Retinal pigment epithelial cell (primary cell): ENCODE data around the gene CNDP1.
"Not testable (repeated sequence)": the region's sequence is repeated elsewhere in the genome, so short reads cannot be mapped to it uniquely, and the experiment has no call there.

Experiments used
- DNase-seq: peaks from one replicate; pipeline ENCODE4 v3.0.0-alpha.2; 2010; ENCODE audit warnings: low read depth
- H3K4me3 ChIP-seq: 2 replicates; pipeline ENCODE4 v1.5.1; 2011; ENCODE audit warnings: mild to moderate bottlenecking, low read length, control low read depth, moderate library complexity
- CTCF ChIP-seq: conservative IDR thresholded peaks from 2 replicates; pipeline ENCODE4 v1.5.1; 2011; ENCODE audit warnings: low read depth, low read length, control low read depth, inconsistent platforms

The CNDP1 gene

GRCh38 chr18:74521068-74521725, 13.1 kb upstream of the CNDP1 start:
- no peak overlapping the region for H3K4me3 ChIP-seq
- no peak for TF ChIP-seq CTCF
- DNase-seq, result no peak

- no peak overlapping the region for H3K4me3 ChIP-seq
- no peak for DNase-seq
- no peak for TF ChIP-seq CTCF
Observed at GRCh38 chr18:74522635-74523548, 11.4 kb upstream of the CNDP1 start.

GRCh38 chr18:74524097-74524496, 10.2 kb upstream of the CNDP1 start:
- no peak for TF ChIP-seq CTCF
- H3K4me3 ChIP-seq, result no peak overlapping the region
- DNase-seq, result no peak

GRCh38 chr18:74524915-74525314, 9.4 kb upstream of the CNDP1 start:
- not testable (repeated sequence) for DNase-seq, H3K4me3 ChIP-seq

- DNase-seq, result no peak
- no peak overlapping the region for H3K4me3 ChIP-seq
- TF ChIP-seq CTCF, result no peak
Observed at GRCh38 chr18:74525741-74526140, 8.6 kb upstream of the CNDP1 start.

GRCh38 chr18:74526488-74526887, 7.8 kb upstream of the CNDP1 start:
- DNase-seq, result no peak
- H3K4me3 ChIP-seq, result no peak overlapping the region
- TF ChIP-seq CTCF, result no peak

GRCh38 chr18:74528478-74528877, 5.8 kb upstream of the CNDP1 start:
- no peak for TF ChIP-seq CTCF
- H3K4me3 ChIP-seq, result no peak overlapping the region
- DNase-seq, result no peak
